HG03469 (cell line): ENCODE measurements around the gene PRDM8.

Source experiments
- ATAC-seq: cut with Tn5 transposase; IDR thresholded peaks from one replicate; pipeline ENCODE4 v1.9.1; 2021; ENCODE audit warnings: mild to moderate bottlenecking, moderate library complexity, moderate number of reproducible peaks; ENCODE audit not compliant: unreplicated experiment

The PRDM8 gene

DNA sequence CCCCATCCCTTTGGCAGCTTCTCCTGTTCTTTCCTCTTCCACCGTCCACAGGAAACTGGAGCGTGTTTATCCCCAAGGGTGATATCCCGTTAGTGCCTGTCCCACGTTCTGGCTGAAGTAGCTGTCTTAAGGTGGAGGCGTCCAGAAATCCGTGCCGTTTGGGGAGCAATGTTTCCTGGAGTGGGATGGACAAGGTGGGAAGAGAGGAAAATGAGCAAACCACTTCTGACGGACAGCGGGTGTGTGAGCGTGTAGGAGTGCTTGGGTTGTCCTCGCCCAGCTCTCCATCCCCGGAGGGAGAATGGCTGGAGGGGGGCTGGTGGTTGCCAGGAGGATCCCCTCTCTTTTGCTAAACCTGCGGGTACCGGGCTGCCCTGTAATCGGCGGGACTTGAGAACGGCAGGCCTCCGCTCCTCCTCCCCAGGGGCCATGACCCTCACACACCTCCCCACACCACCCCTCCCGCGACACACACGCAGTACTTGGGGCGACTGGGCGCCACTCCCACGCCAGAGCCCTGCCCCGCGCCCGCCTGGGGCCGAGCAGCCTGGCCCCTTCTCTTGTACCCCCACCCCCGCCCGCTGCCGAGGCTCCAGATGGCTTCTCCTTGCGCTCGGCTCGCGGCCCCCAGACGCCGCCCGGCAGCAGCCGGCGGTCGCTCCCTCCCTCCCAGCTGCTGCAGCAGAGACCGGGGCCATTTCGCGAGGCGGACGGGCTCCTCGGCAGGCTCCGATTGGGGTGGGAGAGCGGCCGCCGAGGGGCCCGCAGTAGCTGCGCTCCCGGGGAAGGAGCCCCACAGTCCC is 13.9 kb upstream of the PRDM8 start:
- peak; percentile 29 for ATAC-seq

DNA sequence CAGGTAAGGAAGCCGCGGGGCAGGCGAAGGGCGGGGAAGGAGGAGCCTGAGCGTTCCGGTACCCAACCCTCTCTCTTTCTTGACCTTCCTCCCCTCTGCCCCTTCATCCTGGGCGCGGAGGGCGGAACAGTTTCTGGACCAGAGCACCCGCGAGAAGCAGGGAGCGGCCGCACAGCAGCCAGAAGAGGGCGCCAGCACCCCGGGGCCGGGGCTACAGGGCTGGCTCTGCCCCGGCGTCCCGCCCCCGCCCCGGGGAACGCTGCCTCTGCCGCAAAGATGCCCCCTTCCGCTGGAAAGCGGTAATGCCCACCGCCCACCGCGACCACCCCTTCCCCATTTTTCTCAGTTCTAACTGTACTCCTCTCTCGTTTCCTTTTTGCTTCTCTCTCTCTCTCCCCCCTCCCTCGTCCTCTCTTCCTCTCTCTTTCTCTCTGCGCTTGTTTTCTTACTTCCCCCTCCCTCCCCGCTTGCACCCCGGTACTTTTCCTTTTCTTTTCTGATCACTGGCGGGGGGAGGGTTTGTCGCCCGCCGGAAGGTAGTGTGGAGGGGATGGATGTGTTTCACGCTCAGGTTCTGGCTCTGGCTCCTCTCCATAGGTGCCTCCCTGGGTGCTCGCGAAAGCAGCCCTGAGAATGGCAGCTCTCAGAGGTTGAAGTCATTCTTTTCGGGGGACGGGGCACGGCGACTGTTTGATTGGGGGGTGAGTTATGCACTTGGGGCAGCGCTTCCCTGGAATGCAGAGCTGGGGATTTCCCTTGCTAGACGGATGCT is 13.1 kb upstream of the PRDM8 start:
- ATAC-seq: peak; percentile 87

DNA sequence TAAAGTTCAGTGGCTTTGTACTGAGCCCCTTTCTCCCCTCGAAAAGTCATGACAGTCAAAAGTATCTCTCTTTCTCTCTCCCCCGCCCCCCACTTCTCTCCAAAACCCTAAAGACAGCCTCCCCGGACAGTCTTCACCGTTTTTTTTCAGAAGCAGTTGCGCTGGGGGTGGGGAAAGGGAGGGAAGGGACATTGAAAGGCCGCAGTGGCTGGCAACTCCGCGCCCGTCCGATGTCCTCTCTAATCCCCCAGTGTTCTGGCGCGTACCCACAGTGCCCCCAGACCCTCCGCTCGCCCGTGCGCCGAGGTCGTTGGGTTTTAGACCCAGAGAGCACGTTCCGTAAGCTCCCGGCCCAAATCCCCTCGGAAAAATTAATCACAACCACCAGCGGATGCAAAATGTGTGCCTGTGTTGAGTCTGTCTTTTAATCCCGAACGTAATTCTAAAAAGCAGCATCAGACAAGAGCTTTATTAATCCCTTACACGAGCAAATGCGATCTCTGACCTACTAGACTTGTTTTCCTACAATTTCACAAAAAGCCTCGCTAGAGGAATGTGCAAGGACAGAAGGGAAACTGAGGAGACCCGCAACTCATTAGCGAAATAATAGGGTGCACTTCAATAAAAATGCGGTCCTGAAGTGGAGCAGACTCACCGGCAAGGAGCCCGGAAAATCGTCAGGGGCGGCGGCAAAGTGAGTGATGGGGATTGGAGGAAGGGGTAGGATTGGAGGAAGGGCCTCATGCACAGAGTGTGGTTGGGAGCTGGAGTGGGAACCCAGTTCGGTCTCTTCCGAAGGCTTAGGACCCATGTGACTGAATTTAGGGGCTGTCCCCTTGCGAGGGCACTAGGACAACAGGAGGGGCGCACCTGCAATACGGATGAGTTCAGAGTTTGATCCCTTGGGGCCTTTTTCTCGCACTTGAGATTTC is 12.2 kb upstream of the PRDM8 start:
- no peak for ATAC-seq

DNA sequence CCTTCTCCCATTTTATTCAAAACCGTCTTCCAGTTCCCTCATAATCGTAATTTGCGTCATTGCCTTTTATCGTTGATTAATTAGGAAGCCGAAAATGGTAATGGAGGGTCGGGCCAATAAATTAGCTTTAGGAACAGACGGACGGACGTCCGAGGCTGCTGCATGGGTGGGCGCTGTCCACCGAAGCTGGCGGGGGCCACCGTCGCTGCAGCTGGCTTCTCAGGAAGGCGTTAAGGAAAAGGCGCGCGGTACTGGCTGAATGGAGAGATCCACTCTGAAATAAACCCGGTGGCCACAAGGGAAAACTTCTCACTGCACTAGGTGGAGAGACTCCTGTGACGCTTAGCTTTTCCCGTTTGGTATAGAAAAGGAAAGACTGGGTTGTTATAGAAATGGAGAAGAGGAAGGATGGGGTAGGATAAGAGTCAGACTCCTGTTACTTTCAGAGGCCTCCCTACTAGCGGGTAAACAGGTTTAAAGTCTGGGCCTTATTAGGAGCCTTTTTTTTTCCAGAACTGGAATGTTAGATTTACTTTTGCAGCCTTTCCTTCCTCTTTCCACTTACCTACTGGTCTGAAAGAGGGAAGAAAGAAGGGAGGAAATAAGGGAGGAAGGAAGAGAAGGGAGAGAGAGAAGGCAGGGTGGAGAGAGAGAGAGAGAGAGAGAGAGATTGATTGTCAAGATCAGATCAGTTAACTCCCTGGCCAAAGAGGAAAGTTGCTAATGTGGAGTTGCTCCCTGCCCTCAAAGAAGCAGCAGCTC is 11.3 kb upstream of the PRDM8 start:
- ATAC-seq: no peak

DNA sequence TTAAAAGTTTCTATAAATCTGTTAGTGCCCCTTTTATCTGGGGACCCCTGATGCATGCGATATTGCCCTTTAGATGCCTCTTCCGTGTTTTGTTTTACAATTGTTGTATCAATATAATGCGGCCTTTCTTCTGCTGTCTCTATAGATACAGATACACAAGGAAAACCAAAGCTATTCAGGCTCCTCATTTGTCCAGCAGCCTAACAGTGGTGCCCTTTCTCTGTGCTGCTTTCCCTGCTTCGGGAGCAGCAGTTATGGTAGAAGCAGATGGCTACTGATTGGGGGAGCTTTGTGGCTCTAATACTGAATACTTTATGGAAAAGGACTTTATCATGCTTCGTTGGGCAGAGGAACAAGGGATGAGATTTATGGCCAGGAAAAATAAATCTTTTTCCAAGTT is 10.6 kb upstream of the PRDM8 start:
- ATAC-seq: no peak

DNA sequence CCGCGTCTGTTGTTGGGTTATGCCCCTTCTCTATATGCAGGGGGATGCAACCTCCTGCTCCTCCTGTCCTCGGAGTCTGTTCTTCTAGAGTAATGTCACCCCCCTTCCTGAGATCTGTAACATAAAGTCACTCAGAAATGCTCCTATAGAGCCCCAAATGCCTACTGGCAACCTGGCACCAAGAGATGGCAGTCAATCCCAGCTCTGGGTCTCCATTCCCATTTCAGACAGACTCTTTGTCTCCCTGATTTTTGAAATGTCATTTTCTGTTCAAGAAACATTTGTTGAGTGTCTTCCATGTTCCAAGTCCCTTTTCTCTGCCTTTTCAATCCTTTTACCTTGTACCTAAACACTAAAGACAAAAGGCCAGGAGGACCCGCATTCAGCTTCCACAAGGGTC is 9.6 kb upstream of the PRDM8 start:
- no peak for ATAC-seq

DNA sequence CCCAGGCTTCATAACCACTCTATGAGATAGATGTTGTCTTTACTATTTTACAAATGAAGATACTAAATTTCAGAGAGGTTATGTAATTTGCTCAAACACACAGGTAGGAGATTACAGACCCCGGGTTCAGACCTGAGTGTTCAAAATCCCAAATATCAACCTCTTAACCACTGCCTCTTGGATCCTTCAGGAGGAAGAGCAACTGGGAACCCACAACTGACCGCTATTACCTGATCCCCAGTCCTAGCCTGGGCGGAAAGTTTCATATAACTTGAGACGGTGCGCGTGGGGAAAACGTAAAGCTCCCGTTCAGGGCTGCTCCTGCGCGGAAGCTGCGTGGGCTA is 8.9 kb upstream of the PRDM8 start:
- ATAC-seq: no peak

DNA sequence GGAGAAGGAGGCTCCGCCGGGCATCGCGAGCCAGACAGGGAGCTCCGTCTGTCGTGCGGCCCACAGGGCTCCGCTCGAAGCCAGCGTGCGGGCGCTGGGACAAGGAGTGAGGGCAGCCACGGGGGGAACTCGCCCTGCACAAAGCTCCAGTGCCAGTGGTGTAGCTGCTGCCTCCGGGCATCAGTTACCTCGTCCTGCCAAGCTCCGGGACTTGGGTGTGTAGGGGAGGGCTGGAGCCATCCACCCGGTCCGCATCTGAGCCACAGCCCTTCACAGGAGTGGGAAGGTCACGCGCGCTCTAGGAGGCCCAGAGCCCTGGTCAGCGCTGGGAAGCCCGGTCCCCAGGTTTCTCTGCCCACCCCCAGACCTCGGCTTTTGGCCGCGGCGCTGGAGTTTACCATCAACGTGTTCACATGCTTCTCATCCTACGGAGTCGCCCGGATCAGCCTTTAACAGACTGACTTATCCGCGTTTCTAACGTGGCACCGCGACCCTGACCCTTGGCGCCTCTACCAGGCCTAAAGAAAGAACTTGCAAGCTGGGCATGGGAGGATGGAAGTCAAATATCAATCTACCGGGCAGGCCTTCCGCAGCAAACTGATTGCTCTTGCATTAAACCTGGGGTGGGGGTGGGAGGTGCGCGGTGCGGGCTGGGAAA is 8.4 kb upstream of the PRDM8 start:
- ATAC-seq: no peak

DNA sequence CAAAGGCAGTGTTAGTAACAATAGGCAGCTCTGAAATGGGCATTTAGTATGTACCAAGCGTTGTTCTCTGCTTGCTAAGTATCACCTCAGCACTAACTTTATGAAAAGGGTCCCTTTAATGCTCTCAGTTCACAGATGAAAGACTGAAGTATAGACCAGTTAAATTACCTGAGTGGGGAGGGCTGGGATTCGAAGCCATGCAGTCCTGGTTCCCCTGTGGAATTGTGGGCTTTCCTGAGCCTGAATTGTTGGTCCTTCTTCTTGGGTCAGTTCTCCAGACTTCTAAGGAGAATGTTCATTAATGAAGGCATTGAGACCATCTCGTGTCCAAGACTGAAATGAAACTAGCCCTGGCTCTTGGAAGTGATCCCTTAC is 7.7 kb upstream of the PRDM8 start:
- ATAC-seq: no peak

DNA sequence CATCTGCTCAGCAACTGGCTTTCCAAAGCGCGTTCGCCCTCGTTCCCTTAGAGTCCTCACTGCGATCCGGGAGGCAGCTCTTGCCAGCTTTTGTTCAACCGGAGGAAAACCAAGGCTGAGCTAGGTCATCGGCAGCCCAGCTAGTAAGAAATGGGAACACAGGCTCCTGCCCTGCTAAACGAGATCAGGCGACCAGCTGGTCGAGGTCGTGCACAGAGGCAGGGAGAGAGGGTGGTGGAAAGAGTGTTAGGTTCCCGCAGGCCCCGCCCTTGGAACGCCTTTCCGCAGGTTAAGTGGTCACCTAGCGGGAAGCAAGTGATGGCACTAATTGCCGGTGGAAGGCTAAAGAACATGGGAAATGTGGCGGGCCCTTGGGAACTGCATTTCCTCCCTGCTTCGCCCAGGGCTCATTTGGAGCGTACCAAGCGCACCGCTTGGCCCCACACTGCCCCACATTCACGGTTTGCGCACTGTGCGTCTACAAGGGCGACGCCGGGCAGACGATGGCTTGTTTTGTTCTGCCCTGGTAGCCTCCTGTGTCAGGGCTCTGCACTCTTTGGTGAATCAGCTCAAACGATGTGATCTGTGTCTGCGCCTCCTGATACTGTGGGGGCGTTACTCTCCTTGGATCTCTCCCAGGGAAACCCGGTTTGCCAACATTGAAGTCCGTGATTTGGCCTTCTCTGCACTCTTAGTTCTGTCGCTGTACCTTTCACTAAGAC is 7.2 kb upstream of the PRDM8 start:
- ATAC-seq: no peak

DNA sequence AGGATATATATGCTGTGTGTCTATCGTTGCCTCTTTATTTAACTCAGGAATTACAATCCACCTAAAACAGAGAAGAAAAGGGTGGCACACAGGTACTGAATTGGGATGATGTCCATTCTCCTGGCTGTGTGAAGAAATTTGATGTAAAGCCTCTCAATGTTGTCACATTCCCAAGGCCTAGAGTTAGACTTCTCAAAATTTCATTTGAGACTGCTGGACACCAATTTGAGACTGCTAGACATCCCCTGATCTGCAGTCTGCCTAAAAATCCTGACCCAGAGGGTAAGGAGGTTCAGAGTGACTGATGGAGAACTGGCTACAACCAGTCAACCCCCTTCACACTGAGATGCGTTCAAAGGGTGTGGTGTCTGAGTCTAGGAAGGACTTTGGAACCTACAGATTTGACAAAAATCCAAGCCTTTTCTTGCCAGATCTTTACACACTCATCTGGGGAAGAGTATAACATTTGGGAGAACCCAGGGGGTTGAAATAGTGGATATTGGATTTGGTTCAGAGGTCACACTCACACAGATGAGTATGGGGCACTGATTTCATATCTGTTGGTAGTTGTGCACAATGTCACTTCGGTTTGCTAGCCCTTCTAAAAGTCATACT is 4.9 kb upstream of the PRDM8 start:
- no peak for ATAC-seq

DNA sequence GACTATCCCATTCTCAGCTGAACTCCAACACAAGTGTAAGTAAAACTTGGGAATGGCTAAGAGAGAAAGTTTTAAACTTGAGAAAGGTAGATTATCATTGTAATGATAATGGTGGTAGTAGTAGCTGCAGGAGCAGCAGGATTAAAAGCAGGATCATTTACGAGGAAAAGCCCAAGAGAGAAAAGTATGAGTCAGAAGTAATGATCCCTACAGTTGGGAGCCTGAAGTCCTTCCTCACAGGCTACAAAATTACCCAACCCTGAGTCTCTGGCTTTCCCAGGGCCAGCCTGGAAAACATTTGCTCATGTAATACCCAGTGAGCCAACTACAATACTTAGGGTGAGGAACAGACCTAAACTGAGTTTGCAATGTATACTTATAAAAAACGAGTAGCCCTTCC is 4.4 kb upstream of the PRDM8 start:
- no peak for ATAC-seq

DNA sequence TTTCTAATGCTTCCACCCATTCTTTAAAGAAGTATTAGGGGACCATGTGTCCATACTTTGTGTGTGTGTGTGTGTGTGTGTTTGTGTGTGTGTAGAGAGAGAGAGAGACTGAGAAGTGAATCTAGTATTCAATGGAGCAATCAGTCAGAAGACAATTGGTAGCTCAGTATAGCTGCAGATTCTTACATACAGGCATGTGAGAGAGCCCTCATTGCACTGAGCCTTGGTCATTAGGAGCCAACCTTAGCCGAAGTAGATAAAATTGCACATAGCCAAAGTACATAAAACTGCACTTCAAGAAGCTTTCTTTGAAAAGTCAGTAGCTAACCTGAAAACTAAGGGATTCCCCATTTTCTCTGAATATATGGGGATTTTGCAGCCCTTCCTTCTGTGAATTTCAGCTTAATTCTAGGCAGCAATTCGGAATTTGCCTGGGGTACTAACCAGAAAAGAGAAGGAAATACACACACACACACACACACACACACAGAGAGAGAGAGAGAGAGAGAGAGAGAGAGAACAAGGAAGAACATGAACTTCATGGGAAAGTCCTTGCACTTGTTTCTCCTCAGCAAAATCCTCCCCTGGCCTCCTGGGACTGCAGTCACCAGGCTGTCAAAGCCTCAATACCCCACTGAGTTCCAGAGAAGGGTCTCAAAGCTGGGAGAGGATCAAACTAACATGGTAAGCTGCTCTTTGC is 1.7 kb upstream of the PRDM8 start:
- no peak for ATAC-seq

DNA sequence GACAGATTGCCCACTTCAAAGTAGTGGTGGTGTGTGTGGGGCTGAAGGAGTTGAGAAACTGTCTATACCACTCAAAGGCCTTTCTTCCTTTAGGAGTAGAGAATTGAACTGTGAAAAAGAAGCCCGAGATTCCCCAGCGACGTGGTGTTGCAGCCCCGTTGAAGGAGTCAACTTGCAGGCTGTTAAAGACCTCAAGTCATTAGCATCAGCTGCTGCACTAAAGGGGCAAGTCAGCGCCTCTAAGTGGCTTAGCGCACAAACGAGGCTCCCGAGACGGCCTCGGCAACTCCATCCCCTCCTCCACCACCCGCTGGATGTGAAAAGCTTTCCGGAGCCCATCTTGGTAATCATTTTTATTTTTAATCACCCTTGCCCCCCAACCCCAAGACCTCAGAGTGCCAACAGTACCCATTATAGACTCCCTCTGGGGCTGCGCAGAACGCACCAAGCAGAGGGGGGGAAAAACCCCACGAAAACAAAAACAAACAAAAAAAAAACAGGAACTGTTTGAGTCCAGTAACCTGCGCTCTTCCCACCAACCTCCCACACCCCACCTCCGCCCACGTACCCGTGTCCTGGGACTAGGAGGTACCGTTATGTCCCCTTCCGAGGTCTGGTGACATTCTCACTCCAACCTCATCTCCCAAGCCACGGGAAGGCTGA is 913 bp upstream of the PRDM8 start:
- ATAC-seq: no peak

DNA sequence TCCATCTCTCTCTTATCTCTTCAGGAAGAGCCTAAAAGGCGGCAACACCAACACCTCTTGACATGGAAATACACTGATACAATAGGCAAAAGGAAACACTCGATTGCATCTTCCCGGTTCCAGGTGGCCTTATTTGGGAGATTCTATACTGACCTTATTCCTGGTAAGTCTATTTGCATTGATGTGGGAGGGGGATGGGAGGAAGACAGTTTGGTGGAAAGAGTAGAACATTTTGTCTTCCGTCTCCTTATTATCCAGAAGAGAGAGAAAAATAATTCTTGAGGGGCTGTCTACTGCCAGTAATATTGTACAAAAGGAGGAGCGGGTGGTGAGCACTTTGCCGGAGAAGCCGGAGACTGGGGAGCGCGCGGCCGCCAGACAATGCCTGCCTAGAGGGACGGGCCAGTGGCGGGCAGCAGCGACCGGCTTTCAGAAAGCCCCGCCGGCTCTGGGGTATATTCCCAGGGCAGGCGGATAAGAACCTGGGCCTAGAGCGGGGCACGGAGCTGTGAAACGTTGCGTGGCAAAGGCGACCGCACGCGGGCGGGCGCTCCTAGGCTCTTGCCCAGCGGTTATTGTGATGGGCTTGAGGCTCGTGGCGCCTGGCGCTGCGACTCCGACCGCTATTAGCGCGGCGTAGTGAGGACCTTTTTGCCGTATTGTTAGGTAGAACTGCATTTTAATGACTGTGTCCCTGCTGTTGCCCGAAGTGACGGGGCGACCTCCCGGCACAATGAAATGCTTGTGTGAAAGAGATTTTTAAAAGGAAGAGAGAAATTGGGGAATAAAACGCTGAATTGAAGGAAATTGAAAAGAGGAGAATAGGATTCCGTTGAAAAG is 518 bp downstream of the PRDM8 start:
- ATAC-seq: no peak

DNA sequence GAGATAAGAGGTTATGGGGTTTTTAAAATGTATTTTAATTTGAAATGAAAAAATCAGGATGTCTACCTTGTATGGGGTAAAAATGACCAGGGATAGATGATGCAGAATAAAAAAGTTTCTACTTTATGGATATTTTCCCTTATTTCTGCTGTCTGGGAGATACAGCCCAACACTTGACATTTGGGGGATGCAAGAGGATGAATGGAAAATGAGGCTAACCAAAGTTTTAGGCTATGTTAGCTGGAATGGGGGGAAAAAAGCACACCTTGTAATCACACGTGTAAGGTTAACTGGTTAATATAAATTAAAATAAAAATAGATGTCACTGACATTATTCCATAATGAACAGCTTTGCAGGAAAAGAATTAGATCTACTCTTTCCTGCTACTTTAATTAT is 1.1 kb downstream of the PRDM8 start:
- no peak for ATAC-seq

DNA sequence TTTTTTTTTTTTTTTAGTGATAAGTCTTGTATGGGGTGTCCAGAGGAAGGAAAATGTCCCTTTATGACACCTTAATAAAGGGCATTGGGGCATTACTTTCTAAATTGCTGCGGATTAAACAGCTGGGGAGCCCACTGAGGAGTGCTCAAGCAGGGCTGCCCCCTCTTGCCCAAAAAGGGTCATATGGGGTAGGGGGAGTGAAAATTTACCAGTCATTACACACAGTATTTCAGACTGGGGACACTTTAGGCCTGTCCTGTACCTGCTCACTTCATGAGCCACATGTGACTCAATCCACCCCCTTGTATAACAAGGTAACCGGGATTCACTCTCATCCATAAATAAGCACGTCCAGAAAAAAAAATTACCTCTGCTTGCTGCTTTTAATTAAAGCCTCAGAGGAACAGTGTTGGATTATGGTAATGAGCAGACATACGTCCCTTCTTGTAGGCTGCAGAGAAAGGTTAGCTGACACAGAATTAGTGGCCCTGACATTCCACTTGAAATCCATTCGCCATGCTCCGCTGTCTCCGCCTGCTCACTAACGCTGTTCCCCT is 1.8 kb downstream of the PRDM8 start:
- ATAC-seq: no peak
